ENCODE measurements around the gene ITGB1BP1.

The ITGB1BP1 gene

DNA sequence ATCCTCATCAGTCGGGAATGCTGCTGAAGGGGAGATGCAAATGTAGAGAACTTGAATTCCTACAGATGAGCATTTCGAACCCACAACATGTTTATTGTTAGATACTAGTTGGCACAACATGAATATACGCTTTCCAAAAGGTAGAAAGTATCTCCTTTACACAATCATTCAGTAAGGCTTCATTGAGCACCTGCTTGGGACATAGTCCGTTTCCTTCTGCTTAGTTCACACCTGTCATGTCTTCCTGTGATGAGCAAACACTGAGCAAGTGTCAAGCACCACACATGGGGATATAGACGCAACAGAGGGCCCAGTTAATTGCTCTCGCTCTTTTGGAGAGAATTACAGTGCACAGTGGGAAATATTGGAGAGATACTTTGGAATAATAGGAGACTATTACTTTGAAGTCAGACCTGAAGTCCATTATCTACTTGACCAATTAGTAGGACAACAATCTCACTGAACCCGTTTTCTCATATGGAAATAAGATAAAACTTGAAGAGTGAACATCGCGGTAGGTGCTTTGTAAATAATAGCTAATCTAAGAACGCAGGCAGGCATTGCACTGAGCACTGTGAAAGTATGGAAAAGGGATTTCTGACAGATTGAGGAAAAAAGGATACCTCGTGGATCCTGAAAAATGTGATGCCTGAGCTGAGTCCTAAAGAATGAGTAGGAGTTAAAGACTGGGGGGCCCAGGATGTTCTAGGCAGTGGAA, 1.3 kb upstream of the ITGB1BP1 start:
- no peak for DNase-seq

DNA sequence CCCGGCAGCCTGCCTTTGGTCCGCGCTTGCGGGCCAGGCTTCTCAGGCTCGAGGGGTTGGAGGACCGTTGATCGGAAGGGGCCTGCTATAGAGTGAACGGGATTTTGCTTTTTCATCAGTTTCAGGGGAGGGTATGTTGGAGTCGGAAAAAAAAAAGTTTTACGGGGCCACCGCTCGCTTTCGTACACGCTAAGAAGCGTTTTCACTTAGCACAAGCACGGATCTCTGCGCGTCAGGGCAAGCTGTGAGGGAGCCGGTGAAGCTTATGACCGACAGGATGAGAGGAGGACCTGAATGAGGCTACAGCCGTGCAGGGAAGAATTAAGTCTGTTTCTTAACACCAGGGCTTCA, 569 bp upstream of the ITGB1BP1 start:
- DNase-seq: peak; percentile 44

DNA sequence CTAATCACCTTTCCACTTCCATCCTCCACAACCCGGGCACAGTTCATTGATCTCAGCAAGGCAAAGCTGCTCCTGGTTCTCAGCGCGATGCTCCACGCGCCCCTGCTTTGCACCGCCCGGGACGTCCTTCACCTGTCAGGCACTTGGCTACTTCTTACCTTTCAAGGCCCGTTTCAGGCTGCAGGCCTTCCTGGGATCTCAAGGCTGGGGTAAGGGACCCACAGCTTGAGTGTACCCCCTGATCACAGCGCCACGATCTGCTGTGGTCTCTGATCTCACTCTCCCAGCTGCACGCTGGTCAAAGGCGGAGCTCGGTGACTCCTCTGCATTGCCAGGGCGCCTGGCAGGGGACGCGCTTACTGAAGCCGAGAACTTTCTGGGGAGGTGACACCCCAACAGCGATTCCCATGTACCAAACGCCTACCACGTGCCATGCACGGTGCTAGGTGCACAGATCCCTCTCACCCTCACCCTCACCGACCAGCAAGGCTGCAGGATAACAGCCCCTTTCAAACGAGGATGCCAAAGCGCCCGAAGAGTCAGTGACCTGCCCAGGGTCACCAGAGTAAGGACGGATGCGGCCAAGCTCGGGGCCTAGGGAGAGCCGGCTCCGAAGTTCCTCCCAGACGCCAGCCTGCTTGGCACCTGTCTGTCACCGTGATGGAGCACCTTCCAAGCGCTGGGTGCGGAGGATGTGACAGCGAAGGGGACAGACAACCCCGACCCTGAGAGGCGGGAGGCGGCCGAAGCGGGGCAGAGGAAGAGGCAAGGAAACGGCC, 818 bp downstream of the ITGB1BP1 start:
- peak; percentile 67 for DNase-seq

DNA sequence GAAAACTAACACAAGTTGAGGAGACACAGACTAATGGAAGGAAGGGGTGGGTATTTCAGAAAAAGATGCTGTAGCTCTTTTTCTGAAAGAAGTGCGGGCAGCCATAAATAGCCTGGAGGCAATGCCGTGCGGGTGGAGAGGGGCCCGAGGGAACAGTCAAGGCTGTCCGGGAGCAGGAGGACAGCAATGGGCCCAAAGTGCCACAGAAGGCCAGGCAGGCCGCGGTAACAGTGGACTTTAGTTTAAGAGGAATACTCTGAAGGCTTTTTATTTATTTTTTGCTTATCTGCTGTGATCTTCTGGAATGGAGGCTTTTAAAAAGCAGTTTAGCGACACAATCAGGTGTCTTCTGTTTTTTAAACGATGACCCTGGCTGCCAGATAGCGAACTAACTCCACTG, 2.8 kb downstream of the ITGB1BP1 start:
- DNase-seq: no peak

DNA sequence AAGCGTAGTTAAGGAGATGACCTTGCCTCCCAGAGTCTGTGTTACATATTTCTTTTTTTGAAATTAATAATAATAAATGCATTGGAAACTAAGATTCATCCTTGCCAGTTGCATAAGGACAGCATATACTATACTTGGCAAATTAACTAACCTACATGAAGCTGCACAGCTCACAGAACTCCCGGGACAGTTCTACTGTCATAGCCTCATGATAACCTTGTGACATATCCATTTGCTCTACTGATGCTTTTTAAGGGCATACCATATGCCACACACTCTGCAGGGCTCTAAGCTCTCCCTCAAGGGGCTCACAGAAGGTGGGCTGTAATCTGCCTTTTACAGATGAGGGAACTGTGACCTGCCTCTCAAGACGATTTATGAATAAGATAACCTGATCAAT, 3.8 kb downstream of the ITGB1BP1 start:
- DNase-seq: no peak

DNA sequence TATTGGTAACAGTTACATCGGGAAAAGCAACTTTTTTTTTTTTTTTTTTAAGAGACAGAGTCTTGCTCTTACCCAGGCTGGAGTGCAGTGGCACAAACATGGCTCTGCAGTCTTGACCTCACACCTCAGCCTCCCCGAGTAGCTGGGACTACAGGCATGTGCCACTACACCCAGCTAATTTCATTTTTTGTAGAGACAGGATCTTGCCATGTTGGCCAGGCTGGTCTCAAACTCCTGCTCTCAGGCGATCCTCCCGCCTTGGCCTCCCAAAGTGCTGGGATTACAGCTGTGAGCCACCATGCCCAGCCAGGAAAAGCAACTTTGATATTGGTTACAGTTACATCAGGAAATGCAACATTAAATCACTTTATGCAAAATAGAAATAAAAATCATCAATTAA, 4.6 kb downstream of the ITGB1BP1 start:
- DNase-seq: no peak

DNA sequence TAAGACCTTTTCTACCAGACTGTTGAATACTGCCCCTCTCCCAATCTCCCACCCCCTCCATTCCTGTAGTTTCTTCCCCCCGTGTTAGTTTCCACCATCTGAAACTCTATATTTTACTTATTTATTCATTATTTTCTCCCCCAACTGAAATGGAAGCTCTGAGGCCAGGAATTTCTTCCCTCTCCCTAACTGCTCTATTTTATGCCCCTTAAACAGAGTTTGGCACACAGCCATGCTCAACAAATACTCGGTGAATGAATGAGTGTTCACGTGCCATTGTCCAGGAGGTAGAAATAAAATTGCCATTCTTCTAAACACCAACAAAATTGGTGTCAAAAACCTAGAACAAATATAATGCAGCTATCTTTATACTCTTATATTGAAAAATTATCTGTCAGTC, 5.6 kb downstream of the ITGB1BP1 start:
- DNase-seq: no peak

DNA sequence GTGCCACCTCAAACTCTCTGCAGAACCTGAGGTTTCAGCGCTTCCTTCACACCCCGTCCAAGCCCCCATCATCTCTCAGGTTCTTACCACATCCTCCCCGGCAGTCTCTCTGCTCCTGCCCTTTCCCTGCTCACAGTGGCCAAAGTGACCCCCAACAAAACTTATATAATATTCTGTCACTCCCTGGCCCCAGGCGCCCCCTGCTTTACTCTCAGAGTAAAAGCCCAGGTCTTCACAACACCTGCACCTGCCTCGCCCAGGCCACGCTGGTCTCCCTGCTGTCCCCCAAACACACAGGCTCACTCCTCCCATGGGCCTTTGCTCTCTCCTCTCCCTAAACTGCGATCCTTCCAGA, 6.4 kb downstream of the ITGB1BP1 start:
- DNase-seq: no peak

DNA sequence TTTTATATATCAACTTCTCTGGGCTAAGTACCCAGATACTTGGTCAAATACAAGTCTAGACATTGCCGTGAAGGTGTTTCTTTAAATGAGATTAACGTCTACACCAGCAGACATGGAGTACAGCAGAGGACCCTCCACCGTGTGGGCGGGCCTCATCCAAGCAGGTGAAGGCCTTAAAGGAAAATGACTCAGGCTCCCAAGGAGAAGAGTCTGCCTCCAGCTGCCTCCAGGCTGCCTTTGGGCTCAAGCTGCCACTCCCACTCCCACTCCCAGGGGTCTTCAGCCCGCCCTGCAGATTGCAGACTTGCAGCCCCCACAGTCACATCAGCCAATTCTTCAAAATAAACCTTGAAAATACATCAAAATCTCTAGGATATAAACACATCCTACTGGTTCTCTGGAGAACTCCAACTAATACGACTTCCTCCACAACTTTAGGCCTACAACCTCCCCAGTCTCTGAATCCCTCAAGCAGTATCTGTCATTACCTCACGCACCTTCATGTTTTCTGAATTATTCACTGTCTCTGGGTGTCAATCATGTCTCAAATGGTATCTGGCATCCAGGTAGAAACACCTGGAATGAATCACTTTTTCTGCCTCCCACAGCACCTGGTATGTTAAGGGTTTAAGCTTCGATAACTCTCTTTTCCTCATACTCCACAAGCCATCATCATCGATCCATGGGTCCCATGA, 6.9 kb downstream of the ITGB1BP1 start:
- no peak for DNase-seq

DNA sequence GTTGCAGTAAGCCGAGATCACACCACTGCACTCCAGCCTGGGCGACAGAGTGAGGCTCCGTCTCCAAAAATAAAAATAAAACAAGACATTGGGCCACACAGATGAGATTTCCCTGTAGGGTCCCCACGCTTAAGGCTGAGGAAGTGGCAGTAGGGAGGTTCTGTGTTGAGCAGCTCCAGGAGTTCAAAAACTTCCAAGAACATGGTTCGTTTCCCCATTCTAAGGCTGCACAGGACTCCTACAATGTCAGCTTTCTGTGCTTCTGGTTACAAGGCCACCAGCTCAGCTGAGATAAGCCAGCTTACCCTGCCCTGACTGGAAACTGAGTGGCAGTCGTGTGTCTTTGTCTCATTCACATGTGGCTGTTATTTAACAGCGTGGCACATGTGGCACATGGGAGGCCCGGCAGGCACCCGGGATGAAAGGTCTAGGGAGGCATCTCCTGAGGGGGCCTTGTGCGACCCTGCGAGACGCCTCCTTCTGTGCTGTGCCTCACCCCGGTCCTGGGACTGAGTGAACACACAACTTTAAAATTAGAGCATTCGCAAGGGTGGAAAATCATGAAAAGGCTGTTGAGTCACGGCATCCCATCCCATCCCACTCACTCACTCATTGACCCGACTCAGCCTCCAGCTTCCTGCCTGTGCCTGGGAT, 7.7 kb downstream of the ITGB1BP1 start:
- no peak for DNase-seq

DNA sequence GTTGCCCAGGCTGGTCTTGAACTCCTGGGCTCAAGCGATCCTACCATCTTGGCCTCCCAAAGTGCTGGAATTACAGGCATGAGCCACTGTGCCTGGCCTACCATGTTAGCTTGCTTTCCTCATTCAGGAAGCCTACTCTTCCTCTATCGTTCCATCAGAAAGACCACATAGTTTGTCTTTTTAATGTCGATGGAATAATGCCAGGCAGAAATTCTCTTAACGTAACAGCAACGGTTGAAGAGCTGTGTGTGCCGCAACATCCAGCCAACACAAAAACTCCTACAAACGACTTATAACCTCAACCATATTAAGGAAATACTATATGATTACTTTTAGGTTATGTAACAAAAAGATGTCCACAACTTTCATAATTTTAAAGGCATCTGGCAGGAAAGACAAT, 10.5 kb downstream of the ITGB1BP1 start:
- DNase-seq: no peak

DNA sequence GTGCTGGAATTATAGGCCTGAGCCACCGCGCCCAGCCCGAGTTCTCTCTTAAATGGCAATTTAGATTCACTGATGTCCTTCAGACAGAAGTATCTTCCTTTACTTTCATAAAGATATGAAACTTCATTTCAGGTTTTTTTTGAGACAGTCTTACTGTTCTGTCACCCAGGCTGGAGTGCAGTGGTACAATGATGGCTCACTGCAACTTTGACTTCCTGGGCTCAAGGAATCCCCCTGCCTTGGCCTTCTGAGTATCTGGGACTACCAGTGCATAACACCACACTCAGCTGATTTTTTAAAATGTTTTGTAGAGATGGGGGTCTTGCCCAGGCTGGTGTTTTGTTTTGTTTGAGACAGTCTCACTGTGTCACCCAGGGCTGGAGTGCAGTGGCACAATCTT, 13.2 kb downstream of the ITGB1BP1 start:
- DNase-seq: no peak

DNA sequence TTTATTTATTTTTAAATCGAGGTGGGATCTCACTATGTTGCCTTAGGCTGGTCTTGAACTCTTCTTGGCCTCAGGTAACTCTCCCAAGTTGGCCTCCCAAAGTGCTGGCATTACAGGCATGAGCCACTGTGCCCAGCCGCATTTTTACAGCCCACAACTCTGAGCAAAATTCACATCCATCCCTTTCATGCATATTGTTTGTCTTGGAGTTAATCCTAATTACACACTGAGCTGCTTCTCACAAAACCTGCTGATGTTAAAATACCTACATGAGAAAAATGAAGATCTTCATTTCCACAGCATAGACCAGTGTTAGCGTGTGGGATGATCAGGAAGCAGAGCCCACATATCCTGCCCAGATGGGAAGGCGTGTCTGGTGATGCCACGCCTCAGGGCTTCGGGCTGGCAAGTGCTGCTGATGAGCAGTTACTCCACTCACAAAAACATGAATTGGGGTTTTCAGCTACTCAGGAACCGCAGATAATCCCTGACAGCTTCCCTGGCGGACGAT, 14.6 kb downstream of the ITGB1BP1 start:
- DNase-seq: no peak

DNA sequence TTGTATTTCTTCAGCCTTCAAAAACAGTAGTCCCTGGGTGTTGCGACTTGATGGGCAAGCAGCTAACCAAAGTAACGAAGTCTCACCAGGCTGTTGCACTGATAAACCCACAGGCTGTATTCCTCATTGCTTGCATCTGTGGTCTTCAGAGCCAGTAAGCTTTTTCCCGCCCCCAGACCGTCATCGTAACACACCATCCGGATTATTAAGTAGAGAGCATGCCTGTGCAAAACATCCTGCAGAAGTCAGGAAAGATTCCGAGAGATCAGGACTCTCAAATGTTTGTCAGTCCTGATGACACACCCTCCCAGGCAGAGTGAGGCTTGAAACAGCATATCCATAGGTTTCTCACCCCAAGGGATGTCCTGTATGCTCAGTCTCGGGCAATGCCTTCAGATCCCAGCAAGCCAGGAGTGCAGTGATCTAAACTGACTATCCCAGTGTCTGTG, 15.9 kb downstream of the ITGB1BP1 start:
- DNase-seq: no peak

DNA sequence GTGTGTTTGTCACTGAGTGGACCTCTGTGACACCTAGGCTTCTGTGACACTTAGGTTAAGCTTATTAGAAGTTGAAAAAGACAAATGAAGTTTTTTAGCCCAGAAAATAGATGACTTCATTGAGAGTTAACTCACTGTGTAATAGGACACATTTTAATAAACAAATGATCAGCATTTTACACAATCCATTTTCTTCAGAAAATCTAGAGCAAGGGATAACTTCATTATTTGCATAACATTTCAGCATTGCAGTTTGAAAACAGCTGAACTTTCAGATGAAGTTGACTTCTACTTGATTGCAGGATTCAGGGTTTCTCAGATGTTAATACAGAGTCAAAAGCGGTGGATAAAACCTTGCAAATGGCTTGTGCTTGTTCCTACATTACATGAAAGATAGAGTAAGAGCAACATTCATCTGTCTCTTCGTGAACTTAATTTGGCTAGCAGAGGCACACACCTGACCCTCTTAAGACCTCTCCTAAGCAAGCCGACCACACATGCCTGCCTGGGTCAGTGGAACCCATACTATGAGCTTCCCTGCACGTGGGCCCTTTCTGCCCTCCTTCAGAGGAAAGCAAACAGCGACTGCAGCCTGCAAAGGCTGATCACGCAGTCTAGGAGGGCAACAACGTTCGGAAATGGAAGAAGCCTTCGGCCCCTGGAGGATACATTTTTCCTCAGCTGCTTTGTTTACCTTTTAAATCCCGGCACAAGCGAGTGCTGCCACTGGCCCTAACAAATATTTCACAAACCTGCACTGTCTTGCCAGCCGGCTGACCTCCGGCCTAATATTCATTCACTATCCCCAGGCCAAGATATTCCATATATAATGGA, 16.6 kb downstream of the ITGB1BP1 start:
- no peak for DNase-seq

DNA sequence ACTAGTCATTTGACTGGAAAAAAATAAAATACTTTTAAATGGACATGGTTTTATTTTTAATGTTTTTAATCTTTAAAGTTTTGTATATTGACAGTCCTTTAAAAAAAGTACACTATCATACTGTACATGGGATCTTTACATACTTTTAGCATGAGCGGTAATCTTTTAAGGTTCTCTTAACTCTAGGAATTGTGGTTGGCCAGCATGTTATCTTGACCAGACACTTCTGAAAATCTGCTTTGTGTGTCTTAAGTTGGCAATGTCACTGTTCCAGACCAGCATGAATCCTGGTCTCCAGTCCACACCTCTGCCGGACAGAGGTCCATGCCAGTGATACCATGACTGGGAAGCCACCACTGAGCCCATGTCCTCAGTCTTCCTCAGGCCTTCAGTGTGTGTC, 17.7 kb downstream of the ITGB1BP1 start:
- no peak for DNase-seq

DNA sequence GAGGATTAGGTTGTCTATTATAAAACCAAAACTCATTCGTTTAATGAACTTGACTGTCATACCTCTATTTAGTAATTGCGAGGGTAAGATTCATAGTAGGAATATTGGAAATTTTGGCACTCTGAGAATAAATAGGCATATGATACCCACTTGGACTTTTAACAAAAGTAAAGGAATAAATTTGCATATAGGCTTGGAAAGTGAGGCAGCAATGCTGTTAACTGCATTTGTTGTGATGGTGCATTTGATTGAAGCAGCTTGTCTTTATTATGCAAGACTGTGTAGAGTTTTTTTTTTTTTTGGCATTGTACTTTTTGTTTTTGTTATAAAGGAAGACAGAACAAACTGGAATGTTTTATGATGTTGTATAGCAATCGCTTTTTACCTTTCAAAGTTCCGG, 18.9 kb downstream of the ITGB1BP1 start:
- no peak for DNase-seq

DNA sequence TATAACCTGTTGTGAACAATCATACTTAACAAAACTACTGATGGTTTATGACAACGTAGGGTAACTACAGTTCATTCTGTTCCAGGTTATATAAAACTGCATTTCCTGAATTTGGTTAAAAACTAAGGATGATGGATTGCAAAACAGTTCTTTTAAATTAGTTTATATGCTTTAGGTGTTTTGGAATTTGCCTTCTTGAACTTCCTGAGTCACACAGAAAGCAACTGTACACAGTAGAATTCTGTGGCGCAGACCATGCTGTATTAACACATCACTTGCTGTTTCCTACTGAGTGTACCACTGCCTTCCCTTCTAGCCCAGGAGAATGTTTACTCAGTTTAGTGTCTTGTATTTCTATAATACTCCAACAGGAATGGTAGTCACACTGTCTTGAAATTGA, 19.4 kb downstream of the ITGB1BP1 start:
- no peak for DNase-seq

DNA sequence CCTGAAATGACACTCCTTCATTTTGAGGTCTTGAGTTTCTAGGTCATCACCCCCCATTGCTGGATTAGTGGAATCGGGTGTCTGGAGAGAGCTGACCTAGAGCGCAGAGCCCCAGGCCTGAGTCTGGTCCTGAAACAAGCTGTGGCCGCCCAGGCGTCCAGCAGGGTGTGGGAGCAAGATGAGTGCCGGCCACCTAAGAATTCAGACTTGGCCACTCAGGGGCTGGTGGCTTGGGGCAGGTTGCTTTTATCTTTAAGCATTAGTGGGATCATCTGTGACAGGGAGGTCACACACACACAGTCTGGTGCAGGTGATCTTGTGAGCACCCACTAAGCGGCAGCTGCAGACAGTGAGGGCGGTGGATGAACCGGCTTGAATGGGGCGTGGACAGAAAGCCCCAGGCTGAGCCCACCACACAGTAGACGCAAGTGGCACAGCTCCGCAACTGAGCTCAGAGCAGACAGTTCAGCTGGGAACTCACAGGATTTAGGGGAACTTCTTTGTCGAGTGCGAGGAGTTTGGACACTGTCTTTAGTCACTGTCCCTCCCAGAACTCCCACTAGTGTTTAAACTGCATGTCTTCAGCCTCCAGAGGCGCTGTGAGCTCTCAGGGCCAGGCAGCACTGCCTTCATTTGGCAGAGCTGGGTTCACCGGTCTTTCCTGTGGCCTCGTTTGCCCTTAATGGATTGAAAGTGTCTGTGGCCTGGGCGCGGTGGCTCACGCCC, 21.5 kb downstream of the ITGB1BP1 start:
- DNase-seq: no peak

DNA sequence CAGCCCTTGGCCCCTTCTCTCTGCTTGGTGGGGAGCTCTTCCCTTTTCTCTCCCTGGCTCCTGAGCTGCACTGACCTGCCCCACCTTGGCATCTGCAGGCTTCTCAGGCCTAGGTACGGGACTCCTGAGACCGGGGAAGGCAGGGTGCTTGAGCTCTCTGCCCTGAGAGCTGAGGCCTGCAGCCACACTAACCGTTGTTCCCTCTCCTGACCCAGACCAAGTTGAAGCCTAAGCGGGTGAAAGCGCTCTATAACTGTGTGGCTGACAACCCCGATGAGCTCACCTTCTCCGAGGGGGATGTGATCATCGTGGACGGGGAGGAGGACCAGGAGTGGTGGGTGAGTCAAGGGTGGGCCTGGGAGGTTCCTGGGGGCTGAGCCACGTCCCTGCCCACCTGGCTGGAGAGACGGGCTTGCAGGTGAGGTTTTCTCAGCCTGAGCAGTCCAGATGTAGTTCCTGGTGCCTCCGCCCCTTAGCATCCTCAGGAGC, 22.2 kb downstream of the ITGB1BP1 start:
- no peak for DNase-seq

DNA sequence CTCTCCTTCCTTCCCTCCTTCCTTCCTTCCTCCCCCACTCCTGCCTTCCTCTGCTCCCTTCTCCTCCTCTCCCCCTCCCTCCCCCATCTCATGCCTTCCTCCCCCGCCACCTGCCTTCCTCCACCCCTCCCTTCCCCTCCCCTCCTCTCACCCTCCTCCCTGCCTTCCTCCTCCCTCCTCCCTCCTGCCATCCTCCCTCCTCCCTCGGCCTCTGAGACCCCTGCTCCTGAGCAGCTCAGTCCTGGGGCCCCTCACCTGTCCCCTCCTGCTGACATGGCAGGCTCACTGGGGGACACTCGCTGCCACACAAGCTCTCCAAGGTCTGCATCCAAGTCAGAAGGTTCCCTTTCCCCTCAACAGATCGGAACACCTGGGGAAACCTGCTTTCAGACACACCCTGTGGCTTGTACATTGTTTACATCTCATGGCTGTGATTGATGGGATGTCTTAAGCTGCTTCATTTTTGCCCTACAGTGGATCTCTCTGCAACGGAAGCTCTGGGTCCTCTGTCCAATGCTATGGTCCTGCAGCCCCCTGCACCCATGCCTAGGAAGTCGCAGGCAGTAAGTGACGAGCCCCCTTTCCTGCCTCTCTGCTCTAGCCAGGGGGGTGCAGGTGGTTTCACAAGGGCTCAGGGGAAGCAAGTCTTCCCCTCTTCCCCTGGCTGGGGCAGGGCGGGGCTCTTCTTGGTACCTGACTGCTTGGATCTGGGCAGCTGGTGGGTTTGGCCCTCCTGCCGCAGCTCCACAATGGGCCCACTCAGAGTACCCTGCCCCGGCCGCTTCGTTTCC, 22.9 kb downstream of the ITGB1BP1 start:
- no peak for DNase-seq
